HepG2 (cell line): ENCODE results near the gene NOC2L. TPM values are rescaled to one million over a fixed set of nuclear protein-coding genes. Genes with fewer than 3 reads are reported as not detected.
A peak's percentile ranks its signal among the peaks of the same experiment; 100 is the strongest.

Source experiments
- CEBPB ChIP-seq: IDR thresholded peaks from 2 replicates; pipeline ENCODE4 v1.6.1; 2011; ENCODE audit warnings: low read depth, low read length, improper control_type of control experiment, borderline replicate concordance
- CEBPG ChIP-seq: IDR thresholded peaks from 2 replicates; pipeline ENCODE4 v1.6.1; 2016
- GFI1 ChIP-seq: sonication (generic); formaldehyde crosslinking; IDR thresholded peaks from 2 replicates; pipeline ENCODE4 v1.5.0; 2020; ENCODE audit warnings: missing genetic modification reagents, mild to moderate bottlenecking, borderline replicate concordance
- HDAC1 ChIP-seq: sonication (generic); formaldehyde crosslinking; IDR thresholded peaks from 2 replicates; pipeline ENCODE4 v1.5.1; 2020; ENCODE audit warnings: mild to moderate bottlenecking, missing genetic modification reagents
- HNF1A ChIP-seq, 2 experiments: sonication (generic) in 1 of 2; formaldehyde crosslinking in 1 of 2; IDR thresholded peaks; 2 replicates each; pipeline versions ENCODE4 v1.4.0 to v1.6.1; 2016 to 2020; ENCODE audit warnings: borderline replicate concordance in 1 of 2, low read depth in 1 of 2, mild to moderate bottlenecking in 1 of 2, missing genetic modification reagents in 1 of 2
- KMT2A ChIP-seq: sonication (generic); formaldehyde crosslinking; IDR thresholded peaks from 2 replicates; pipeline ENCODE4 v1.4.0; 2020; ENCODE audit warnings: missing genetic modification reagents
- NFATC3 ChIP-seq: sonication (generic); formaldehyde crosslinking; IDR thresholded peaks from 2 replicates; pipeline ENCODE4 v1.5.1; 2020; ENCODE audit warnings: mild to moderate bottlenecking, missing genetic modification reagents
- NFYC ChIP-seq: IDR thresholded peaks from 2 replicates; pipeline ENCODE4 v1.6.1; 2016; ENCODE audit warnings: missing genetic modification reagents, missing compliant biosample characterization
- NONO ChIP-seq, 2 experiments: fragments of 450-650 bp in 1 of 2; sonication (generic) in 1 of 2; formaldehyde crosslinking in 1 of 2; IDR thresholded peaks in 1 of 2; conservative IDR thresholded peaks in 1 of 2; 2 replicates each; pipeline versions ENCODE4 v1.6.1 to v1.8.0; 2017 to 2022; ENCODE audit warnings: mild to moderate bottlenecking in 1 of 2, missing genetic modification reagents in 1 of 2, moderate library complexity in 1 of 2
- SNAPC2 ChIP-seq: sonication (generic); formaldehyde crosslinking; IDR thresholded peaks from 2 replicates; pipeline ENCODE4 v1.8.1; 2022; ENCODE audit warnings: mild to moderate bottlenecking, missing genetic modification reagents
- STAT5B ChIP-seq: sonication (generic); formaldehyde crosslinking; IDR thresholded peaks from 2 replicates; pipeline ENCODE4 v1.4.0; 2020; ENCODE audit warnings: missing genetic modification reagents
- TOE1 ChIP-seq: sonication (generic); formaldehyde crosslinking; IDR thresholded peaks from 2 replicates; pipeline ENCODE4 v1.4.0; 2020; ENCODE audit warnings: mild to moderate bottlenecking, missing genetic modification reagents
- ZNF329 ChIP-seq: sonication (generic); formaldehyde crosslinking; IDR thresholded peaks from 2 replicates; pipeline ENCODE4 v1.9.0; 2021; ENCODE audit warnings: low read depth, mild to moderate bottlenecking, missing genetic modification reagents
- ZNF337 ChIP-seq: sonication (generic); formaldehyde crosslinking; IDR thresholded peaks from 2 replicates; pipeline ENCODE4 v1.5.1; 2020; ENCODE audit warnings: missing genetic modification reagents, low read depth, mild to moderate bottlenecking, borderline replicate concordance
- ZNF501 ChIP-seq: sonication (generic); formaldehyde crosslinking; IDR thresholded peaks from 2 replicates; pipeline ENCODE4 v1.5.1; 2020; ENCODE audit warnings: mild to moderate bottlenecking, moderate library complexity, missing genetic modification reagents
- ZNF564 ChIP-seq: sonication (generic); formaldehyde crosslinking; IDR thresholded peaks from 2 replicates; pipeline ENCODE4 v1.8.1; 2023; ENCODE audit warnings: mild to moderate bottlenecking, missing genetic modification reagents
- ZNF646 ChIP-seq: sonication (generic); formaldehyde crosslinking; IDR thresholded peaks from 2 replicates; pipeline ENCODE4 v1.9.0; 2021; ENCODE audit warnings: mild to moderate bottlenecking, missing genetic modification reagents
- ZNF841 ChIP-seq: sonication (generic); formaldehyde crosslinking; IDR thresholded peaks from 2 replicates; pipeline ENCODE4 v1.8.1; 2023; ENCODE audit warnings: missing genetic modification reagents, borderline replicate concordance
- polyA plus RNA-seq, 8 experiments: library from polyadenylated mRNA; depleted of rRNA in 3 of 8; stranded (reverse) in 7 of 8; unstranded in 1 of 8; fragments of >200 nt; fragmentation: Illumina TruSeq in 4 of 8; extraction: Trizol in 4 of 8; gene quantifications; 2 replicates each; pipeline versions ENCODE4 v1.2.1 to v1.2.3, GENCODE V29; 2011 to 2016; ENCODE audit warnings: low read depth in 4 of 8, missing spikeins in 1 of 8, mixed read lengths in 1 of 8; ENCODE audit not compliant: insufficient read depth in 1 of 8
- total RNA-seq, 5 experiments: library from RNA; depleted of rRNA; stranded (reverse); fragments of >200 nt; fragmentation: Illumina TruSeq; extraction: Trizol; gene quantifications; 2 replicates each; pipeline ENCODE4 v1.2.3, GENCODE V29; 2016; ENCODE audit warnings: low read depth in 1 of 5

NOC2L gene
- total and polyA plus RNA-seq, 2 of the 13 experiments (the other 11 are each of a cell fraction or from before 2014, with no cell fraction given): 32.0 to 103 TPM

GRCh38 chr1:981955-982558 is 23.0 kb upstream of the NOC2L start, which contains the start of gene PERM1 (continued):
- TF ChIP-seq ZNF646 (CRISPR knock-in tag) (no peak), NONO (IDR thresholded peaks at IDR 0.05) (no peak), NONO (CRISPR knock-in tag; conservative IDR thresholded peaks at IDR 0.05) (no peak), KMT2A (no peak), STAT5B (CRISPR knock-in tag) (no peak), CEBPB (no peak), TOE1 (CRISPR knock-in tag) (no peak), ZNF337 (CRISPR knock-in tag) (no peak), CEBPG (no peak), HDAC1 (CRISPR knock-in tag) (peak; percentile 39; the same call in 1 of the 2 replicates), ZNF501 (CRISPR knock-in tag) (no peak), ZNF329 (CRISPR knock-in tag) (no peak), ZNF841 (CRISPR knock-in tag) (no peak), NFYC (CRISPR knock-in tag) (no peak), ZNF564 (CRISPR knock-in tag) (no peak), SNAPC2 (CRISPR knock-in tag) (no peak), GFI1 (no peak), HNF1A (IDR thresholded peaks at IDR 0.05; ENCODE audit: low read depth) (no peak), HNF1A (CRISPR knock-in tag; IDR thresholded peaks at IDR 0.05; ENCODE audit: borderline replicate concordance) (no peak), NFATC3 (CRISPR knock-in tag) (no peak)
